Limb (tissue), 2 donors: ENCODE results near the gene RBMY1F.
"Not testable (repeated sequence)": the region's sequence is repeated elsewhere in the genome, so short reads cannot be mapped to it uniquely, and the experiment has no call there.

Experiments
- DNase-seq, 2 donors: peaks; one replicate each; pipeline ENCODE4 v3.0.0-alpha.2; 2016; ENCODE audit errors: extremely low spot score in 2 of 2

Gene RBMY1F

GRCh38 chrY:22182823-22183222 lies at the start of gene RBMY1F:
Gene RBMY1F, minus strand, starts transcription at chrY:22182923. Its CDS starts 1,954 bp downstream, at chrY:22180969.
- not testable (repeated sequence) for DNase-seq

GRCh38 chrY:22151144-22151543 lies 31.6 kb downstream of the RBMY1F start:
- not testable (repeated sequence) for DNase-seq

- not testable (repeated sequence) for DNase-seq
Observed at GRCh38 chrY:22141011-22141695, 41.6 kb downstream of the RBMY1F start.

- DNase-seq: not testable (repeated sequence)
Observed at GRCh38 chrY:22134719-22135118, 48.0 kb downstream of the RBMY1F start.

- not testable (repeated sequence) for DNase-seq
Observed at GRCh38 chrY:22130494-22130893, 52.2 kb downstream of the RBMY1F start.
